ENCODE data around the gene MAPT. TPM values are rescaled to one million over a fixed set of nuclear protein-coding genes. Genes with fewer than 3 reads are reported as not detected.

Gene MAPT
- total RNA-seq, 1 donor from 2014 or later = 0.83 TPM

Other genes with a start within 250 kb of the MAPT start
- not detected for gene CRHR1, start 110.2 kb upstream of the MAPT start, total RNA-seq
- not detected for gene SPPL2C, start 49.7 kb upstream of the MAPT start, total RNA-seq
- not detected for gene STH, start 104.7 kb downstream of the MAPT start, total RNA-seq

Data from left lobe of liver (tissue), 1 donor.